LNCAP (cell line): ENCODE data around the gene MBP.

Experiments
- CTCF ChIP-seq: fragments of 450-650 bp; IDR thresholded peaks from 2 replicates; pipeline ENCODE4 v1.5.1; 2017; ENCODE audit warnings: mild to moderate bottlenecking

MBP gene

GRCh38 chr18:77093067-77093430, 39.5 kb downstream of the MBP start:
- TF ChIP-seq CTCF = no peak

GRCh38 chr18:77092104-77093066, 40.2 kb downstream of the MBP start:
- TF ChIP-seq CTCF = no peak

- no peak for TF ChIP-seq CTCF
These were observed 41.2 kb downstream of the MBP start for GRCh38 chr18:77091366-77091765.

- no peak for TF ChIP-seq CTCF
These were observed 41.9 kb downstream of the MBP start for GRCh38 chr18:77090546-77091174.

- TF ChIP-seq CTCF = no peak
These were observed 42.8 kb downstream of the MBP start for GRCh38 chr18:77089723-77090285.

- no peak for TF ChIP-seq CTCF
These were observed 43.4 kb downstream of the MBP start for GRCh38 chr18:77088963-77089722.
